ENCODE data around the gene SBF2.

DNA sequence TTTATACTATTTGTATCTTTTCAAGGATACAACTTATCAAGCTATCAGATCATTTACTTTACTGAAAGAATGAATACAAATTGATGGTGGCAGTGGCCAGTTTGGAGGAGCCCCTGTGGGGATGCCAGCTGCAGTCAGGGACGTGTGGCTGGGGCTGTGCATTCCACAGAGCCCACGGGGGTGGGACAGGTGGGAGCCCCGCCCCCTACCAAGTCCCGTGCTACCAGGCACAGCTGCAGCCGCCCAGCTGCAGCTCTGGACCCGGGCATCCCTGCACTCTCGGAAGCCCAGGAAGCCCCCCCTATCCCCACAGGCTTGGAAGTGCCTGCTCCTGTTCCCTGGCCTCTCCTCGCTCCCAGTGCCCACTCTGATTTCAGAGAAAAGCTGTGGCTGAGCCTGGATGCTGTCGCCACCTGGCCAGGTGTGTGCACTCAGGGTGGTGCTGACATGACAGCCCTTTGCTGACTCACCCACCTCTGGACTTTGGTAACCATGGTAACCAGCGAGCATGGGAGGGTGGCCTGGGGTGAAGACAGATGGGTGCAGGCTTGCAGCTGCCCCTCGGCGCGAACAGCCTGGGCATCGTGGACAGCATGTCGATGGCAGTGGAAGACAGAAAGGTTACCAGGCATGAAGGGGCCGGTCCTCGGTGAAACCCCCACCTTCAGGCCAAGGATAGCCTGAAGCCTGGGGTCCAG lies 138.1 kb downstream of the SBF2 start:
- TF ChIP-seq POLR2A (IDR thresholded peaks at IDR 0.05) (no peak), POLR2AphosphoS5 (IDR thresholded peaks at IDR 0.05) (no peak)
- TF ChIP-seq, protein P1, sequence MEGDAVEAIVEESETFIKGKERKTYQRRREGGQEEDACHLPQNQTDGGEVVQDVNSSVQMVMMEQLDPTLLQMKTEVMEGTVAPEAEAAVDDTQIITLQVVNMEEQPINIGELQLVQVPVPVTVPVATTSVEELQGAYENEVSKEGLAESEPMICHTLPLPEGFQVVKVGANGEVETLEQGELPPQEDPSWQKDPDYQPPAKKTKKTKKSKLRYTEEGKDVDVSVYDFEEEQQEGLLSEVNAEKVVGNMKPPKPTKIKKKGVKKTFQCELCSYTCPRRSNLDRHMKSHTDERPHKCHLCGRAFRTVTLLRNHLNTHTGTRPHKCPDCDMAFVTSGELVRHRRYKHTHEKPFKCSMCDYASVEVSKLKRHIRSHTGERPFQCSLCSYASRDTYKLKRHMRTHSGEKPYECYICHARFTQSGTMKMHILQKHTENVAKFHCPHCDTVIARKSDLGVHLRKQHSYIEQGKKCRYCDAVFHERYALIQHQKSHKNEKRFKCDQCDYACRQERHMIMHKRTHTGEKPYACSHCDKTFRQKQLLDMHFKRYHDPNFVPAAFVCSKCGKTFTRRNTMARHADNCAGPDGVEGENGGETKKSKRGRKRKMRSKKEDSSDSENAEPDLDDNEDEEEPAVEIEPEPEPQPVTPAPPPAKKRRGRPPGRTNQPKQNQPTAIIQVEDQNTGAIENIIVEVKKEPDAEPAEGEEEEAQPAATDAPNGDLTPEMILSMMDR (IDR thresholded peaks at IDR 0.05 in 8 of 11, conservative IDR thresholded peaks at IDR 0.05 in 3 of 11), result no peak

All from spleen (tissue), 7 donors.